ENCODE results near the gene DHRS1.
"Not testable (repeated sequence)": the region's sequence is repeated elsewhere in the genome, so short reads cannot be mapped to it uniquely, and the experiment has no call there.

DHRS1 gene

GRCh38 chr14:24327914-24328313 lies 28.3 kb upstream of the DHRS1 start:
- not testable (repeated sequence) for DNase-seq (ENCODE audit: low spot score)

GRCh38 chr14:24327303-24327702 lies 27.7 kb upstream of the DHRS1 start:
- DNase-seq (ENCODE audit: low spot score): no peak

GRCh38 chr14:24325963-24326362 lies 26.4 kb upstream of the DHRS1 start:
- DNase-seq (ENCODE audit: low spot score): no peak

- no peak for DNase-seq (ENCODE audit: low spot score)
Observed at GRCh38 chr14:24325041-24325530, 25.5 kb upstream of the DHRS1 start.

GRCh38 chr14:24324024-24324423 lies 24.4 kb upstream of the DHRS1 start:
- DNase-seq (ENCODE audit: low spot score): no peak

GRCh38 chr14:24323341-24323740 lies 23.8 kb upstream of the DHRS1 start:
- DNase-seq (ENCODE audit: low spot score): no peak

- no peak for DNase-seq (ENCODE audit: low spot score)
Observed at GRCh38 chr14:24322672-24323071, 23.1 kb upstream of the DHRS1 start.

- DNase-seq (ENCODE audit: low spot score): no peak
Observed at GRCh38 chr14:24321212-24321975, 21.8 kb upstream of the DHRS1 start.

GRCh38 chr14:24317141-24317928 lies 17.8 kb upstream of the DHRS1 start:
- DNase-seq (ENCODE audit: low spot score): no peak

- DNase-seq (ENCODE audit: low spot score): no peak
Observed at GRCh38 chr14:24316597-24316950, 17.0 kb upstream of the DHRS1 start.

- DNase-seq (ENCODE audit: low spot score): no peak
Observed at GRCh38 chr14:24315807-24316596, 16.4 kb upstream of the DHRS1 start.

GRCh38 chr14:24315243-24315806 lies 15.7 kb upstream of the DHRS1 start:
- DNase-seq (ENCODE audit: low spot score): no peak

- no peak for DNase-seq (ENCODE audit: low spot score)
Observed at GRCh38 chr14:24314377-24315193, 15.0 kb upstream of the DHRS1 start.

GRCh38 chr14:24313913-24314312 lies 14.3 kb upstream of the DHRS1 start:
- no peak for DNase-seq (ENCODE audit: low spot score)

- no peak for DNase-seq (ENCODE audit: low spot score)
Observed at GRCh38 chr14:24312736-24313507, 13.3 kb upstream of the DHRS1 start.

GRCh38 chr14:24311837-24312615 lies 12.4 kb upstream of the DHRS1 start:
- DNase-seq (ENCODE audit: low spot score): no peak

GRCh38 chr14:24310646-24311604 lies 11.3 kb upstream of the DHRS1 start, which contains the start of gene LTB4R:
TSS of gene LTB4R (plus strand) at chr14:24311502. CDS start at chr14:24315652, 4,150 bp downstream.
- DNase-seq (ENCODE audit: low spot score): peak; percentile 80

- DNase-seq (ENCODE audit: low spot score): peak; percentile 79
Observed at GRCh38 chr14:24310265-24310645, 10.7 kb upstream of the DHRS1 start.

Measured in hematopoietic multipotent progenitor cell treated with erythropoietin and hydrocortisone succinate and interleukin-3 and kit ligand, for 17 days (in vitro differentiated cells).